Erythroblast (primary cell): Measurements from ENCODE around the gene NTN3.
"Not testable (repeated sequence)": the region's sequence is repeated elsewhere in the genome, so short reads cannot be mapped to it uniquely, and the experiment has no call there.

Source experiments
- DNase-seq, 2 experiments: peaks; one replicate each; lab custom pipeline; 2025; lab: John Stamatoyannopoulos, UW
- GATA1 ChIP-seq: IDR thresholded peaks from 2 replicates; pipeline ENCODE4 v1.6.1; 2011; ENCODE audit warnings: low read depth, mild to moderate bottlenecking, control low read depth, low read length, moderate library complexity
- POLR2A ChIP-seq: IDR thresholded peaks from 2 replicates; pipeline ENCODE4 v1.6.1; 2011; ENCODE audit warnings: mild to moderate bottlenecking, low read length

Gene NTN3

DNA sequence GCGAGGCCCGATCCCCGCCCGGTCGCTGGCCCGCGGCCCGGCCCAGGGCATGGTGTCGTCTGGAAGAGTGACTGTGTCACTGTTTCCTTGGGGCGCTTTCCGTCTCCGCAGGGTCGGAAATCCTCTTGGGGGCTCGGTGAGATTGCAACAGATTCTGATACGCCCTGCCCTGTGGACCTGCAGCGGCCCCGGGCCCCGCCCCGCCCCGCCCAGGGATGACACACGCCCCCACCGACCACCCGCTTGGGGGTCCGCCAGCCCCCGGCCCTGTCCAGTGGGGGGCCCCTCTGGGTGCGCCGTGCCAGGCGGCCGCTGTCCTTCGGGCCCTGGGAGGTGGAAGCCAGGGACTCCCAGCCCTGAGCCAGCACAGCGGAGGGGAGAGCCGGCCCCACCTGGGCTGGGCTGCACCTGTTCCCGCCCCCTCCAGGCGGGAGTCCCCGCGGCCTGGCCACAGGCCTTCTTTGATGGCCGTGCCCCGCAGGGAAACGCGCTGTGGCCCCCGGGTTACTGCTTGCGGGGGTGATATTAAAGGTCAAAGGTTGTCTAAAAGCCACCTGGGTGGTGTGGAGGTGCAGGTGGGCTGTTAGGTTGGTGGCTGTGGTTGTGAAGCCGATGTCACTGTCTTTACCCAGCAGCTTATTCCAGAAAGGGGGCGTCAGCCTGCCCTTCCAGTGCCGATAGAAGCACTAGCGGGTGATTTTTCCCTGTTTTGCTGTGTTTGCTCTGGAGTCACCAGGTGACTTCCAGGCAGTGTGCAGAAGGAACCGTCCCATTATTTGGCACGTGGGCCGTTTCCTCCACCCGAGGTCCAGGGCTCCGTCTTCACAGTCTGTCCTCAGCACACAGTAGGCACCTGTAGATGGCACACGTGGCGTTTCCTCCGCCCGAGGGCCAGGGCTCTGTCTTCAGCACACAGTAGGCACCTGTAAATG lies 4.6 kb downstream of the NTN3 start:
- peak; percentile 56 to 67 for DNase-seq

DNA sequence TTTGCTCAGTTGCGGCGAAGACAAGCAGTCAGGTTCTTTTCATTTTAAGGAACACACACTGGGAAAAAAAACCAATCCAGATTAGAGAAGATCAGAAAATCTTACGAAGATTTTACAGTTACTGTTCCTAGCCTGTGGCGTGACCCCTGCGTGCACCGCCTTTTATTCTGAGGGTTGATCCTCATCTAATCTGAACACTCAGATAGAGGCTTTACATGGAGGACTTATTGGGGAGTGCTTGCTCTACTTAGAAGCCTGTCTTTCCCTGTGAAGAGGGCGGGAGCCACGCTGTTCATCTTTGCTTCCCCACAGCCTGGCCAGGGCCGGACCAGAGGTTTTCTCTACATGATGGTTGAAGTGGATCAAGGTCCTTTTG lies 5.2 kb downstream of the NTN3 start:
- DNase-seq = no peak
- no peak for TF ChIP-seq POLR2A
- TF ChIP-seq GATA1 = no peak

More for the DNA sequence above, 4.6 kb downstream of the NTN3 start:
- no peak for TF ChIP-seq POLR2A

DNA sequence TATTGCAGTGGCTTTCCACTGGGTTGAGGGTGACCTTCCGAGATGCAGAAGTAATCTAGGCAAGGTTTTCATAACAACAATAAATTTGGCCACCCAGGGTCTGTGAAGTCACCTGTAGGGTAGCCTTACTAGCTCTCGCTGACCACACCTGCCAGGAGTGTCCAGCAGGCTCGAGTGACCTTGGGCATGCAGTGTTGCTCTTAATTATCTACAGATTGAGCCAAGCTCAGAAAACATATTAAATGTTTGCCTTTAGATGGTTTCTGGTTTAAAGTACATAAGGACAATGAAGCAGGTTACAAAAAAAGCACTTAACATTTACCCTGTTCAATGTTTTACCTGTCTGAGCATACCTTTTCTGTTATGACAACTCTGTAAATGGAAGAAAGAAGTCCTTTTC lies 5.6 kb downstream of the NTN3 start:
- TF ChIP-seq GATA1 (no peak), POLR2A (no peak)
- DNase-seq = no peak

DNA sequence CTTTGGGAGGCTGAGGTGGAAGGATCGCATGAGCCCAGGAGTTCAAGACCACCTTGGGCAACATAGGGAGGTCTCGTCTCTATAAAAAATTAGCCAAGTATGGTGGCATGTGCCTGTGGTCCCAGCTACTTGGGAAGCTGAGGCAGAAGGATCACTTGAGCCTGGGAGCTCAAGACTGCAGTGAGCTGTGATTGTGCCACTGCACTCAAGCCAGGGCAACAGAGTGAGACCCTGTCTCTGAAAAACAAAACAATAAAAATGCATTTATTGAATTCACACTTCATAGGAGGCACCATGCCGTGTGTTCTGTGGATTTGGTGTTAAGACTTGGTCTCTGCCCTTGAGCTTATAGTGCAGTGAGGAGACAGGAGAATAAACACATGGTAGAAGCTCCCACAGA lies 6.2 kb downstream of the NTN3 start:
- no peak for DNase-seq
- TF ChIP-seq GATA1 (no peak), POLR2A (no peak)

DNA sequence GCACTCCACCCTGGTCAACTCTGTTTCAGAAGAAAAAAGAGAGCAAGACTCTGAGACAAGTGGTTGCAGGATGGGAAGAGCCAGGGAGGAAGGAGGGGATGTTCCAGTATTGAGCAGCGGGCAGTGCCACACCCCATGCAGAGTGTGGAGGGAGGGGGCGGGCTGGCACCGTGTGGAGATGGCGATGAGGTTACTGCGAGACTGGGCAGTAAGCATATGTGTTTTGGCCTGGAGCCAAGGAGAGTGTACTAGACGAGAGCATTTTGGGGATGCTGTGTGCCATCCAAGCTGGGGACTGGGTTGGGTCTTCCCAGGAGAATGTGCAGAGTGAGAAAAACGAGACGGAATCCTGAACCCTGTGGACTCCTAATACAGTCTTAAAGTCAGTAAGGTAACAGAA lies 7.2 kb downstream of the NTN3 start:
- DNase-seq = peak; percentile 39 to 47
- TF ChIP-seq GATA1 = no peak
- no peak for TF ChIP-seq POLR2A

DNA sequence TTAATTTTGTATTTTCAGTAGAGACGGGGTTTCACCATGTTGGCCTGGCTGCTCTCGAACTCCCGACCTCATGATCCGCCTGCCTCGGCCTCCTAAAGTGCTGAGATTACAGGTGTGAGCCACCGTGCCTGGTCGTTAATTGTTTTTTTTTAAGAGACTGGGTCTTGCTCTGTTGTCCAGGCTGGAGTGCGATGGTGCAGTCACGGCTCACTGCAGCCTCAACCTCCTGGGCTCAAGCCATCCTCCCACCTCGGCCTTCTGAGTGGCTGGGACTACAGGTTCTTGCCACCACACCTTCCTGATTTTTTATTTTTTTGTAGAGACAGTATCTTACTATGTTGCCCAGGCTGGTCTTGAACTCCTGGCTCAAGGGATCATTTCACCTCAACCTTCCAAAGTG lies 8.9 kb downstream of the NTN3 start:
- not testable (repeated sequence) for DNase-seq

DNA sequence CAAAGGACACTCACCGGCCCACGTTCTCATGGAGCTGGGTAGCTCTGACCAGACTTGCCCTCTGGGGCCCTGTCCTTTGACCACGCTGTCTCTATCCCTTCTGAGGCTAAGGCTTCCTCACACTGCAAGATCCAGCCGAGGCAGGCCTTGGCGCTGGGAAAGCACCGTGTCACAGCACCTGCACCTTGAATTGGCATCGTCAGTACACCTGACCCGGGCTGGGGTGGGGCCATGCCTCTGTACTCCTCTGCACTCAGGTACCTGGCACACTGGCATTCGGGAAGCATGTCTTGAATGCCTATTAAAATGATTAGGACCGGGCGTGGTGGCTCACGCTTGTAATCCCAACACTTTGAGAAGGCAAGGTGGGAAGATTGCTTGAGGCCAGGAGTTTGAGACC lies 9.9 kb downstream of the NTN3 start:
- TF ChIP-seq POLR2A (no peak), GATA1 (no peak)

DNA sequence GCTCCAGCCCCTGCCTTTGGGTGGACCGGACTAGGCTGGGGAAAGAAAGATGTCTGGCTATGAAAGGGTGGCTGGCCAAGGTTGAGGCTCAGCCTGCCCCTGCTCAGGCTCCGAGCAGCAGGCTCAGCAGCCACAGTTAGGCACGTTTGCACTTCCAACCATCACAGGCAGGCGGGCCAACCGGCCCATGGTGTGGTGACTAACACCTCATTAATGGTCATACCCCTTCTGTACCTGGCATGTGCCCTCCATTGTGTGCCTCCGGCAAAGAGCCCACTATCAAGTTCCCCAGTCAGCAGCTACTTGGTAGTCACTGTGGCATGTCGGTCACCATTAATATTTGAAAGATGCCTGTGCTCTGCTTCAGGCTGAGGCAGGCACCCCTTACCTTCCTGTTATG lies 10.6 kb downstream of the NTN3 start:
- TF ChIP-seq GATA1 = no peak
- TF ChIP-seq POLR2A = no peak
- no peak for DNase-seq

More for the DNA sequence above, 9.9 kb downstream of the NTN3 start:
- no peak for DNase-seq

DNA sequence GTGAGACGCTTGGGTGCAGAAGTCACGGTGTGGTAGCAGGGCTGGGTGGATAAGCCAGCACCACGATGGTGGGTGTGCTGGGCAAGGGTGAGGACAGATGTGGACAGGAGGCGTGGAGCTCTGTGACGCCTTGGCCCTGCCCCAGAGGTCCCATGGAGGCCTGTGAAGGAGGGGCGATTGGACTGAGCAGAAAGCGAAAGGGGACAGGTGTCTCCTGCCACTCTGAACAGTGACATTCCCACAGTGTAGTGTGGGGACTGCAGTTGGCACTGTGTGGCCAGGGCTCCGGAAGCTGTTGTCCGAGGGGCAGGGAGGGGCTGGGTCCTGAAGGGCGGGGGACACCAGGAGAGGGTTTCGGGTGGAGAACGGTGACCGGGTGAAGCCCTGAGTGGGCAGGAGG lies 11.2 kb downstream of the NTN3 start:
- TF ChIP-seq POLR2A = no peak
- no peak for TF ChIP-seq GATA1
- no peak for DNase-seq

DNA sequence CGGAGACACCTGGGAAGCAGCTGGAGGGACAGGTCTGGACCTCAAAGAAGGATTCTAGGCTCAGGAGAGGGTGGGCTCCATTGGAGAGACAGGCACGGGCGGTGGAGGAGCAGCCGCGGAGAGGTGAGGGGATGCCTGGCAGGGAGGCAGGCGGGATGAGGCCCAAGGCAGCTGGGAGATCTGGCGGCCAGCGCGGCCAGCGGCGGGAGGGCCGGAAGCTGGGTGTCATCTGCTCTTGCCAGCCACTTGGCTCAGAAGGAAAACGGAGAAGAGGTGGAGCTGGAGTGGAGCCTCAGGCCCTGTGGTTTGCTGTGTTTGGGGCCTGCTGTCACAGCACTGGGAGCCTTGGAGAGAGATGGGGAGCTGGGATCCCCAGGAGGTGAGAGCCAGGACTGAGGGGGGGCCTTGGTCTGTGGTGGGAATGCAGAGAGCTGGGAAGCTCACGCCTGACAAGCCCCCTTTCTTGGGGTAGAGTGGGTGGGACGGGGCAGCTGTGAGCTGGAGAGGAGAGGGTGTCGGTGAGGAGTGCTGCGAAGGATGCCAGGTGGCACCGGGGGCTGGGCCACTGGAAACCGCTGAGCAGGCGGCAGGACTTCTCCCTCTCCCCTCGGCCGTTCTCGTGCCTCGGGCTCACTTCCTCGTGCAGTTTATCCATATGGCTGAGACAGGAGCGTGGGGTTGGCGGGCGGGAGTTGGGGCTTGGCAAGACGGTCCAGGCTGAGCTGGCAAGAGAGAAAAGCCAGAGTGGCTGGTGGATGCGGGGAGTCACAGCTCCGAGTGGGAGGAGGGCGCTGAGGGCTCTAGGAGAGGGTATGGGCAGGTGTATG lies 11.8 kb downstream of the NTN3 start:
- no peak for TF ChIP-seq GATA1
- no peak for TF ChIP-seq POLR2A
- no peak for DNase-seq

DNA sequence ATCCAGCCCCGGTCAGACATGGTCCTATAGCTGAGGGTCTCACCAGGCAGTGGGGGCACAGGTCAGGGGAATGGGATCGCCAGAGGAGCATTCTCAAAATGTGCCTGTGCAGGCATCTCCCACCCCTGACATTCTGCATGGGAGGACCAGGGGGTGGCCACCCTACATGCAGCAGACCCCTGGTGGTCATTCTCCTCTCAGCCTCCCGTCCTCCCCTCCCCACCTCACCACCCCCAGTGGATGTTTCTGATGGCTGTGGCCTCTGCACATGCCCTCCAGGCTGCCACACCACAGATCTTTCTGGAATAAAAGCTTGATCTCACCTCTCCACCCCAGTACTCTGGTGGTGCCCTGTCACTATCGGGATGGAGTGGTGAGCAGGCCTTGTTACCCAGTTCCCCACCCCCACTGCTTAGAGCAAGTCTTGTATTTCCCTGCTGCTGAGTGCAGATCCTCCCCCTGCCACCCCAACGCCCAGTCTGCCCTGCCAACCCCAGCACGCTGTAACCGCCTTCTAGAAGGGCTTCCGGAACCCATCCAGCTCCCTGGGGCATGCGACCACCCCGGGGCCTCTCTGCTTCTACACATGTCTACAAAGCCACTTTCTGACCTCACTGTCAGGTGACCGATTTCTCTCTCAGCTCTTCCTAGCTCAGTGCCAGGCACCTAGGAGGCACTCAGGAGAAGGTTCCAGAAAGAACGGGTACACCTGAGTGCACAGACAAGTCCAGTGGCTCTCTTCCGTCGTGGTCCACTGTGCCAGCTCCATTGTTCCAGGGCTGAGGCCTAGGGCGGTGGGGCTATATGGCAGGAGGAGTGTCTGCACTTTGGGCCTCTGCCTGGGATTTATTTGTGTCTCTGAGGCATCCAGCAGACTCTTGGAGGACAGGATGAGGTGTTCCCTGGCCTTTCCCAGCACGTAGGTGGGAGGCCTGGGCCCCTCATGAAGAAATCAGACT lies 13.1 kb downstream of the NTN3 start:
- TF ChIP-seq GATA1 = no peak
- no peak for TF ChIP-seq POLR2A
- no peak for DNase-seq

DNA sequence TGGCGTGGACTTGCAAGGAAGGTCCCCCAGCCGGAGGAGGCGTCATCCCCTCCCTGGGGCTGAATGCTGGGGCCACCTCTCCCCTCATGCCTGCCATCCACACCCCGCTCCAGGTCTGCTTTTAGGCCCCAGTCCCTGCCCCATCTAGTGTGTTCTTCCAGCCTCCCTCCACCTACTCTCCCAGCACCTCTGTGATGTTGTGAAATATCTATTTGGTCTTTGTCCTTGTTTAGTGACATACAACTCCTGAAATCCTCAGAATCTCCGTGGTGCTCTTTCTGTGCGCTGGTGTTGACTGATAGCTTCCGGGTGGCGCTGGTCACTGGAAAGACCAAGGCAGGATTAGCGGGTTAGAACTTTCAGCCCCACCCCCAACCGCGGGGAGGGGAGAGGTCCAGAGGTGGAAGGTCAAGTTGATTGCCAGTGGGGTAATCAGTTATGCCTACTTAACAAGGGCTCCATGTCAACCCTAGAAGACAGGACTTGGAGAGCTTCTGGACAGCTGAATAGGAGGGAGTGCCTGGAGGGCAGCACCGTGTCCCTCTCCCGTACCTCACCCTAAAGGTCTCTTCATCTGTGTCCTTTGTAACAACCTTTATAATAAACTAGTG lies 13.9 kb downstream of the NTN3 start:
- DNase-seq = no peak
- TF ChIP-seq POLR2A = no peak
- no peak for TF ChIP-seq GATA1
